ENCODE measurements around the gene KRTAP3-2. TPM values are rescaled to one million over a fixed set of nuclear protein-coding genes. Genes with fewer than 3 reads are reported as not detected.

The KRTAP3-2 gene
- total and polyA plus RNA-seq, 2 donors (not counting 1 experiment from before 2014, with no cell fraction given): not detected

DNA sequence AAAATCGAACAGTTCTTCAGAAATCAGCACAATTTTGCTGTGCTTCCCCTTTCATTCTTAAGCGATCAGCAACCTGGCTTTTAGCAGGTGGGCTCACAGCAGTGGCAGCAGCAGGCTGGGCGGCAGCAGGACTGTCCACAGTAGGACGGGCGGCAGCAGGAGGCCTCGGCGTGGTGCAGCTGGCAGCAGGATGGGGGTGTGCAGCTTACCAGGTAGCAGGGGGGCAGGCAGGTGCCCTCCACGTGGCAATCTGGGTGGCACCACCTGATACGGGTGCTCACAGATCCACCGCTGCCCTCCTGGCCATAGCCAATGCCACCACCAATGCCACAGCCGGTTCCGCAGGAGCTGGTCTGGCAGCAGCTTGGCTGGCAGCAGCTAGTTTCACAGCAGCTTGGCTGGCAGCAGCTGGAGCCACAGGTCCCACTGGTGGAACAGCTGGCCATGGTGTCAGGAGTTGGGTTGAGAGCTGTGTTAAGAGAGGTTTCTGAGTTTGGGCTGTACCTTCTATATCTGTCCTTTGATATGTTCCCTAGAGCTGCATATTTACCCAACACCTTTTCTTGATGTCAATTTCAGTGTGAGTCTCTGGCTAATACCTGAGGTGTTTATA, 30.0 kb upstream of the KRTAP3-2 start, which contains the start of gene KRTAP1-4:
TSS of gene KRTAP1-4 (minus strand) at position 563 of the 613 bp plus-strand sequence. CDS start at position 446, 117 bp downstream.
- Histone ChIP-seq H3K4me3 (ENCODE audit: control extremely low read depth in 1 of 5, extremely low read depth in 1 of 5, insufficient read depth in 1 of 5, low read depth in 2 of 5, low read length in 4 of 5) (no peak within 1 kb of the TSS), H3K79me2 (ENCODE audit: control insufficient read depth, insufficient read depth, low read length) (no peaks in the 10 kb centered on the region), H3K27ac (ENCODE audit: low read length in 2 of 2) (no peak within 1 kb of the TSS), H4K20me1 (ENCODE audit: control insufficient read depth, insufficient read depth, low read length, poor library complexity, severe bottlenecking) (no peaks in the 10 kb centered on the region), H3K36me3 (replicated peaks in 1 of 2; ENCODE audit: control extremely low read depth in 1 of 2, control insufficient read depth in 1 of 2, extremely low read depth in 1 of 2, insufficient read depth in 2 of 2, low read length in 1 of 2) (no peaks in the 10 kb centered on the region), H3K9me3 (ENCODE audit: control extremely low read depth in 1 of 3, control insufficient read depth in 2 of 3, insufficient read depth in 1 of 3, low read length in 2 of 3) (no peaks in the 10 kb centered on the region), H2AFZ (ENCODE audit: insufficient read depth, low read depth, low read length, poor library complexity, severe bottlenecking) (no peak within 1 kb of the TSS), H3K27me3 (replicated peaks in 1 of 4; ENCODE audit: control extremely low read depth in 1 of 4, control insufficient read depth in 3 of 4, insufficient read depth in 4 of 4, low read length in 3 of 4) (peaks cover 0 to 9% (median 3%) of the 10 kb centered on the region in 4 experiments), H3K9ac (ENCODE audit: low read length) (no peak within 1 kb of the TSS), H3K4me2 (replicated peaks; ENCODE audit: low read depth, low read length, poor library complexity, severe bottlenecking) (no peak within 1 kb of the TSS), H3K4me1 (ENCODE audit: control insufficient read depth in 2 of 2, insufficient read depth in 2 of 2, low read length in 2 of 2) (no peaks in the 10 kb centered on the region)
- no peak within 1 kb of the TSS for H3K4me3 Mint-ChIP-seq
- H3K4me1 Mint-ChIP-seq: no peaks in the 10 kb centered on the region
- H3K9me3 Mint-ChIP-seq (ENCODE audit: insufficient read depth): no peaks in the 10 kb centered on the region
- ChIA-PET POLR2A (no interaction called here), CTCF (no interaction called here)
- no peak for TF ChIP-seq CTCF (IDR thresholded peaks at IDR 0.05)
- TF ChIP-seq EZH2 (IDR thresholded peaks at IDR 0.05; ENCODE audit: borderline replicate concordance, insufficient read depth, low read depth, low read length, poor library complexity, severe bottlenecking): no peak
- no peak for ATAC-seq (ENCODE audit: low read depth)
- no peak within 1 kb of the TSS for H3K27ac Mint-ChIP-seq
- intact Hi-C loops (cut with micrococcal nuclease): no loop called here
- H3K27me3 Mint-ChIP-seq: peaks cover 48% of the 10 kb centered on the region
- no peak for DNase-seq
- 90% methylated on average over 9 of the region's 12 CpGs for WGBS (ENCODE audit: insufficient coverage)

GRCh38 chr17:41026715-41027471, 27.2 kb upstream of the KRTAP3-2 start, which contains the start of gene KRTAP1-5:
Gene KRTAP1-5 (minus strand): TSS chr17:41027208. CDS start chr17:41027155, 53 bp downstream.
- no peaks in the 10 kb centered on the region for H3K4me1 ChIP-seq (ENCODE audit: control insufficient read depth in 2 of 2, insufficient read depth in 2 of 2, low read length in 2 of 2)
- intact Hi-C loops (cut with micrococcal nuclease): no loop called here
- 88% methylated on average over 7 of the region's 9 CpGs for WGBS (ENCODE audit: insufficient coverage)
- H3K27ac ChIP-seq (ENCODE audit: low read length in 2 of 2): no peak within 1 kb of the TSS
- Mint-ChIP-seq H3K4me1 (no peaks in the 10 kb centered on the region), H3K27ac (no peak within 1 kb of the TSS), H3K4me3 (no peak within 1 kb of the TSS), H3K27me3 (peaks cover 66% of the 10 kb centered on the region), H3K9me3 (ENCODE audit: insufficient read depth) (peaks cover 8% of the 10 kb centered on the region)
- H4K20me1 ChIP-seq (ENCODE audit: control insufficient read depth, insufficient read depth, low read length, poor library complexity, severe bottlenecking): no peaks in the 10 kb centered on the region
- H3K4me2 ChIP-seq (replicated peaks; ENCODE audit: low read depth, low read length, poor library complexity, severe bottlenecking): no peak within 1 kb of the TSS
- ChIA-PET POLR2A (no interaction called here), CTCF (no interaction called here)
- TF ChIP-seq CTCF (IDR thresholded peaks at IDR 0.05) (no peak), EZH2 (IDR thresholded peaks at IDR 0.05; ENCODE audit: borderline replicate concordance, insufficient read depth, low read depth, low read length, poor library complexity, severe bottlenecking) (no peak)
- ATAC-seq (ENCODE audit: low read depth) (no peak), DNase-seq (no peak)
- H3K9ac ChIP-seq (ENCODE audit: low read length): no peak within 1 kb of the TSS
- no peaks in the 10 kb centered on the region for H3K79me2 ChIP-seq (ENCODE audit: control insufficient read depth, insufficient read depth, low read length)
- peaks cover 0 to 9% (median 3%) of the 10 kb centered on the region in 4 experiments for H3K27me3 ChIP-seq (replicated peaks in 1 of 4; ENCODE audit: control extremely low read depth in 1 of 4, control insufficient read depth in 3 of 4, insufficient read depth in 4 of 4, low read length in 3 of 4)
- H3K4me3 ChIP-seq (ENCODE audit: control extremely low read depth in 1 of 5, extremely low read depth in 1 of 5, insufficient read depth in 1 of 5, low read depth in 2 of 5, low read length in 4 of 5): no peak within 1 kb of the TSS
- no peak within 1 kb of the TSS for H2AFZ ChIP-seq (ENCODE audit: insufficient read depth, low read depth, low read length, poor library complexity, severe bottlenecking)
- no peaks in the 10 kb centered on the region for H3K9me3 ChIP-seq (ENCODE audit: control extremely low read depth in 1 of 3, control insufficient read depth in 2 of 3, insufficient read depth in 1 of 3, low read length in 2 of 3)
- H3K36me3 ChIP-seq (replicated peaks in 1 of 2; ENCODE audit: control extremely low read depth in 1 of 2, control insufficient read depth in 1 of 2, extremely low read depth in 1 of 2, insufficient read depth in 2 of 2, low read length in 1 of 2): no peaks in the 10 kb centered on the region

All from B cell (primary cell).